Stomach (tissue), 9 donors: ENCODE measurements around the gene GPBP1. TPM values are rescaled to one million over a fixed set of nuclear protein-coding genes. Genes with fewer than 3 reads are reported as not detected.

Experiments used
- DNase-seq, 2 donors: peaks; one replicate each; pipeline versions ENCODE4 v3.0.0 to v3.0.0-alpha.2; 2013 to 2019
- H3K27ac ChIP-seq, 5 donors: fragments of 200-600 bp in 4 of 5; sonication (generic) in 4 of 5; one replicate each; pipeline ENCODE4 v1.5.1; 2013 to 2019; ENCODE audit warnings: mild to moderate bottlenecking in 1 of 5, moderate library complexity in 1 of 5
- H3K27me3 ChIP-seq, 3 donors: fragments of 200-600 bp; sonication (generic); one replicate each; pipeline ENCODE4 v1.5.1; 2017 to 2019; ENCODE audit warnings: mixed run types in 1 of 3
- H3K36me3 ChIP-seq, 4 donors: fragments of 200-600 bp; sonication (generic); 1 replicate in 3 of 4; 2 replicates in 1 of 4; pipeline ENCODE4 v1.5.1; 2016 to 2019
- H3K4me1 ChIP-seq, 4 donors: fragments of 200-600 bp; sonication (generic); one replicate each; pipeline ENCODE4 v1.5.1; 2016 to 2019
- H3K4me3 ChIP-seq, 4 donors: fragments of 200-600 bp; sonication (generic) in 3 of 4; one replicate each; pipeline ENCODE4 v1.5.1; 2016 to 2019; ENCODE audit warnings: mild to moderate bottlenecking in 1 of 4
- H3K9me3 ChIP-seq, 4 donors: fragments of 200-600 bp; sonication (generic); one replicate each; pipeline ENCODE4 v1.5.1; 2016 to 2019
- CTCF ChIP-seq, 7 experiments: fragments of 450-650 bp in 4 of 7; fragments of 200-600 bp in 3 of 7; sonication (generic) in 3 of 7; IDR thresholded peaks; one replicate each; pipeline ENCODE4 v1.5.1; 2016 to 2019; ENCODE audit warnings: antibody characterized with exemption in 7 of 7, control low read depth in 2 of 7, mild to moderate bottlenecking in 1 of 7
- EP300 ChIP-seq: sonication (generic); formaldehyde crosslinking; IDR thresholded peaks from one replicate; pipeline ENCODE4 v1.6.1; 2017; ENCODE audit warnings: antibody characterized with exemption
- POLR2A ChIP-seq, 4 donors: fragments of 450-650 bp; IDR thresholded peaks; one replicate each; pipeline ENCODE4 v1.6.1; 2016; ENCODE audit warnings: antibody characterized with exemption in 4 of 4, control low read depth in 2 of 4, mild to moderate bottlenecking in 1 of 4, moderate library complexity in 1 of 4
- POLR2AphosphoS5 ChIP-seq, 3 donors: sonication (generic); formaldehyde crosslinking; IDR thresholded peaks; one replicate each; pipeline ENCODE4 v1.6.1; 2016; ENCODE audit warnings: antibody characterized with exemption in 3 of 3
- WGBS, 5 donors: extraction: QIAGEN DNeasy Blood & Tissue Kit in 3 of 5; methylation state at CpG; one replicate each; pipeline versions ENCODE4 v1.1.5 to v1.1.7; 2013 to 2018; 5-methylcytosine and 5-hydroxymethylcytosine counted together
- intact Hi-C: fragments of 100-400 bp; cut with DNase I; formaldehyde crosslinking; loops from one replicate; pipeline ENCODE4 v1.15.1; 2023; ENCODE audit warnings: low total_unique reads
- polyA plus RNA-seq, 3 donors: library from polyadenylated mRNA; stranded (reverse); fragments of 200-250 nt; gene quantifications; one replicate each; pipeline ENCODE4 v1.2.3, GENCODE V29; 2013
- total RNA-seq, 5 donors: library from RNA; depleted of rRNA; stranded (reverse); fragments of >200 nt; gene quantifications; one replicate each; pipeline versions ENCODE4 v1.1.0 to v1.2.3, GENCODE V29; 2014 to 2016
- donor health status: healthy with polysubstance abuse.
- donor health status: Bipolar disorder and iron deficiency.
- donor health status: healthy.

GPBP1 gene
- total and polyA plus RNA-seq, 8 donors: 29.8 to 155 (median 54.6) TPM

- intact Hi-C loops: no loop called here
- WGBS, 5 donors: 89 to 91% (median 90%) methylated on average over 4 of the region's 4 CpGs
- no peak overlapping the region for H3K4me3 ChIP-seq
- H3K9me3 ChIP-seq: no peaks in the 10 kb centered on the region
- no peak for DNase-seq
- H3K27me3 ChIP-seq: no peaks in the 10 kb centered on the region
- H3K36me3 ChIP-seq: no peaks in the 10 kb centered on the region
- H3K4me1 ChIP-seq: no peaks in the 10 kb centered on the region
- no peak for TF ChIP-seq POLR2A (IDR thresholded peaks at IDR 0.05)
- no peak for TF ChIP-seq POLR2AphosphoS5 (IDR thresholded peaks at IDR 0.05)
- no peak for TF ChIP-seq CTCF (IDR thresholded peaks at IDR 0.05)
- no peak for TF ChIP-seq EP300
- no peak overlapping the region for H3K27ac ChIP-seq
Measured at GRCh38 chr5:57291894-57292293, 118.0 kb downstream of the GPBP1 start.

- no peak for TF ChIP-seq POLR2A (IDR thresholded peaks at IDR 0.05)
- no peak for TF ChIP-seq POLR2AphosphoS5 (IDR thresholded peaks at IDR 0.05)
- no peak for TF ChIP-seq CTCF (IDR thresholded peaks at IDR 0.05)
- TF ChIP-seq EP300: no peak
- Histone ChIP-seq H3K4me3 (no peak overlapping the region), H3K27me3 (no peaks in the 10 kb centered on the region), H3K4me1 (no peaks in the 10 kb centered on the region), H3K9me3 (no peaks in the 10 kb centered on the region), H3K36me3 (no peaks in the 10 kb centered on the region), H3K27ac (no peak overlapping the region)
- no peak for DNase-seq
- intact Hi-C loops: no loop called here
- 90 to 95% (median 93%) methylated on average over 6 of the region's 6 CpGs for WGBS, 5 donors
Measured at GRCh38 chr5:57292336-57292735, 118.5 kb downstream of the GPBP1 start.

- 12 to 17% (median 15%) methylated on average over 6 of the region's 6 CpGs for WGBS, 5 donors
- Histone ChIP-seq H3K9me3 (no peaks in the 10 kb centered on the region), H3K27me3 (no peaks in the 10 kb centered on the region), H3K4me3 (peak overlapping the region in 2 of 4 donors; percentile 6 to 7), H3K4me1 (peaks cover 6 to 18% (median 10%) of the 10 kb centered on the region in 4 donors), H3K36me3 (no peaks in the 10 kb centered on the region), H3K27ac (peak overlapping the region in 3 of 5 donors; percentile 21 to 56 (median 35))
- DNase-seq: peak; percentile 91 to 95
- no peak for TF ChIP-seq EP300
- TF ChIP-seq POLR2AphosphoS5 (IDR thresholded peaks at IDR 0.05): peak in 1 of 3 donors; percentile 47
- no peak for TF ChIP-seq POLR2A (IDR thresholded peaks at IDR 0.05)
- TF ChIP-seq CTCF (IDR thresholded peaks at IDR 0.05): peak in 5 of 7 experiments; percentile 50 to 80 (median 71)
- intact Hi-C loops: no loop called here
Measured at GRCh38 chr5:57298295-57298984, 124.6 kb downstream of the GPBP1 start.

- Histone ChIP-seq H3K27ac (peak overlapping the region in 3 of 5 donors; percentile 35 to 56 (median 52)), H3K36me3 (no peaks in the 10 kb centered on the region), H3K4me1 (peaks cover 6 to 18% (median 10%) of the 10 kb centered on the region in 4 donors), H3K4me3 (peak overlapping the region in 2 of 4 donors; percentile 6 to 7), H3K27me3 (no peaks in the 10 kb centered on the region), H3K9me3 (no peaks in the 10 kb centered on the region)
- DNase-seq: peak in 1 of 2 donors; percentile 92
- TF ChIP-seq CTCF (IDR thresholded peaks at IDR 0.05) (peak in 5 of 7 experiments; percentile 10 to 90 (median 51)), POLR2A (IDR thresholded peaks at IDR 0.05) (no peak), POLR2AphosphoS5 (IDR thresholded peaks at IDR 0.05) (no peak)
- 24 to 45% (median 39%) methylated on average over 15 of the region's 15 CpGs for WGBS, 5 donors
- intact Hi-C loops: no loop called here
Measured at GRCh38 chr5:57298985-57299491, 125.2 kb downstream of the GPBP1 start.
